Type B pancreatic cell (in vitro differentiated cells): Measurements from ENCODE around the gene NAGS. TPM values are rescaled to one million over a fixed set of nuclear protein-coding genes. Genes with fewer than 3 reads are reported as not detected.
"Not testable (repeated sequence)": the region's sequence is repeated elsewhere in the genome, so short reads cannot be mapped to it uniquely, and the experiment has no call there.

ENCODE experiments used
- DNase-seq: peaks from one replicate; pipeline ENCODE4 v3.0.0; 2021; ENCODE audit warnings: mixed read lengths; ENCODE audit not compliant: unreplicated experiment; ENCODE audit errors: extremely low spot score
- H3K27ac Mint-ChIP-seq: 2 replicates; pipeline ENCODE4 v1.8.0; 2021; ENCODE audit warnings: mild to moderate bottlenecking, mixed read lengths
- H3K27me3 Mint-ChIP-seq: 2 replicates; pipeline ENCODE4 v1.8.0; 2021; ENCODE audit warnings: mixed read lengths
- H3K36me3 Mint-ChIP-seq: 2 replicates; pipeline ENCODE4 v1.8.0; 2021; ENCODE audit warnings: mixed read lengths
- H3K4me1 Mint-ChIP-seq: one replicate; pipeline ENCODE4 v1.8.0; 2021; ENCODE audit warnings: mixed read lengths; ENCODE audit not compliant: unreplicated experiment
- H3K4me3 Mint-ChIP-seq: 2 replicates; pipeline ENCODE4 v1.8.0; 2021; ENCODE audit warnings: mild to moderate bottlenecking, mixed read lengths
- H3K9me3 Mint-ChIP-seq: 2 replicates; pipeline ENCODE4 v1.8.0; 2021; ENCODE audit warnings: mixed read lengths
- CTCF ChIP-seq: fragments of 200-600 bp; sonication (generic); conservative IDR thresholded peaks from 2 replicates; pipeline ENCODE4 v1.5.0; 2021; ENCODE audit warnings: antibody characterized with exemption, mild to moderate bottlenecking
- total RNA-seq: library from RNA; stranded (reverse); gene quantifications from 2 replicates; pipeline ENCODE4 v1.2.1, GENCODE V29; 2021; ENCODE audit warnings: low replicate concordance

The NAGS gene
- total RNA-seq, 1 donor from 2014 or later: 2.1 TPM

GRCh38 chr17:44044071-44044470, 39.6 kb downstream of the NAGS start:
- Mint-ChIP-seq H3K4me3 (no peak overlapping the region), H3K4me1 (peaks cover 7% of the 10 kb centered on the region), H3K27me3 (no peaks in the 10 kb centered on the region), H3K36me3 (peaks cover 15% of the 10 kb centered on the region), H3K27ac (no peak overlapping the region), H3K9me3 (no peaks in the 10 kb centered on the region)
- no peak for TF ChIP-seq CTCF
- DNase-seq: no peak

GRCh38 chr17:44045486-44045885, 41.1 kb downstream of the NAGS start:
- H3K9me3 Mint-ChIP-seq: no peaks in the 10 kb centered on the region
- H3K4me1 Mint-ChIP-seq: peaks cover 7% of the 10 kb centered on the region
- H3K4me3 Mint-ChIP-seq: no peak overlapping the region
- no peak for DNase-seq
- no peak overlapping the region for H3K27ac Mint-ChIP-seq
- TF ChIP-seq CTCF: no peak
- no peaks in the 10 kb centered on the region for H3K27me3 Mint-ChIP-seq
- peaks cover 15% of the 10 kb centered on the region for H3K36me3 Mint-ChIP-seq

- H3K9me3 Mint-ChIP-seq, H3K27ac Mint-ChIP-seq, H3K4me3 Mint-ChIP-seq, DNase-seq, H3K27me3 Mint-ChIP-seq, H3K4me1 Mint-ChIP-seq: not testable (repeated sequence)
- peaks cover 11% of the 10 kb centered on the region for H3K36me3 Mint-ChIP-seq
Measured at GRCh38 chr17:44046893-44047292, 42.5 kb downstream of the NAGS start.

GRCh38 chr17:44049294-44050060, 45.1 kb downstream of the NAGS start:
- Mint-ChIP-seq H3K9me3 (no peaks in the 10 kb centered on the region), H3K4me1 (peaks cover 12% of the 10 kb centered on the region), H3K4me3 (no peak overlapping the region), H3K36me3 (peaks cover 24% of the 10 kb centered on the region), H3K27me3 (no peaks in the 10 kb centered on the region), H3K27ac (no peak overlapping the region)
- DNase-seq: no peak
- TF ChIP-seq CTCF: no peak

GRCh38 chr17:44053125-44053872, 48.9 kb downstream of the NAGS start:
- Mint-ChIP-seq H3K9me3 (no peaks in the 10 kb centered on the region), H3K27ac (no peak overlapping the region), H3K27me3 (no peaks in the 10 kb centered on the region), H3K4me1 (peaks cover 12% of the 10 kb centered on the region), H3K36me3 (peaks cover 20% of the 10 kb centered on the region), H3K4me3 (no peak overlapping the region)
- no peak for TF ChIP-seq CTCF
- DNase-seq: no peak

Other genes with a start within 250 kb of the NAGS start
- gene SOST, start 245.8 kb upstream of the NAGS start, total RNA-seq: 2.0 TPM in 1 of 2 replicates, not detected in the other
- 36.4 and 45.4 TPM in 2 replicates for gene DUSP3, start 225.6 kb upstream of the NAGS start, total RNA-seq
- not detected in 2 replicates for gene CFAP97D1, start 224.2 kb upstream of the NAGS start, total RNA-seq
- gene MPP3, start 171.5 kb upstream of the NAGS start, total RNA-seq: 3.8 and 7.8 TPM in 2 replicates
- not detected in 2 replicates for gene CD300LG, start 157.4 kb upstream of the NAGS start, total RNA-seq
- gene MPP2, start 97.1 kb upstream of the NAGS start, total RNA-seq: 5.2 and 18.5 TPM in 2 replicates
- 29.8 and 65.9 TPM in 2 replicates for gene PPY, start 62.1 kb upstream of the NAGS start, total RNA-seq
- 2.3 and 3.5 TPM in 2 replicates for gene PYY, start 50.7 kb upstream of the NAGS start, total RNA-seq
- gene TMEM101, start 10.3 kb downstream of the NAGS start, total RNA-seq: 33.8 and 34.4 TPM in 2 replicates
- gene LSM12, start 62.0 kb downstream of the NAGS start, total RNA-seq: 44.8 and 50.6 TPM in 2 replicates
- gene G6PC3, start 66.1 kb downstream of the NAGS start, total RNA-seq: 63.6 and 63.7 TPM in 2 replicates
- gene HDAC5, start 119.0 kb downstream of the NAGS start, total RNA-seq: 43.3 and 48.9 TPM in 2 replicates
- gene HROB, start 137.3 kb downstream of the NAGS start, total RNA-seq: 5.4 and 10.6 TPM in 2 replicates
- 0.68 TPM in 1 of 2 replicates, not detected in the other for gene ASB16, start 166.1 kb downstream of the NAGS start, total RNA-seq
- gene TMUB2, start 182.3 kb downstream of the NAGS start, total RNA-seq: 39.5 and 40.0 TPM in 2 replicates
- gene ATXN7L3, start 195.3 kb downstream of the NAGS start, total RNA-seq: 96.7 and 111 TPM in 2 replicates
- 85.7 and 101 TPM in 2 replicates for gene UBTF, start 215.1 kb downstream of the NAGS start, total RNA-seq